ENCODE measurements around the gene SKAP1.

SKAP1 gene

DNA sequence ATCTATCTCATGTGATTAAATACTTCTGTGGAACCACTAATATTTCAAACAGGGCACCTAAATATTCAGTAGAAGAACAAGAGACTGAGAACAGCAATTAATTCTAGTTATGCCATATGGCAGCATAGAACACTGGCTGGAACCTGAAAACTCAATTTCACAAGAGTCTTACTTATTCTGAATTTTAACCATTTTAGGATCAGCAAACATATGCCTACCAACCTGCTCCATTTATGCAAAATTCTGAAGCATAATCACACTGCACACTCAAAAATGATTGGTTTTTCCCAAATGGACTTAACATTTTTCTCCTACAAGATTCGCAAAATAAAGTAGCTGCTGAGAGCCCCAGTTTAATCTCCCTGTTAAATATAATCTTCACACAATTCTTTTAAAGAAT, 43.2 kb downstream of the SKAP1 start:
- Histone ChIP-seq H3K79me2 (ENCODE audit: insufficient read depth, low read length) (no peaks in the 10 kb centered on the region), H3F3A (ENCODE audit: low read depth) (no peaks in the 10 kb centered on the region), H3K9ac (ENCODE audit: low read depth, low read length, poor library complexity, severe bottlenecking) (no peak overlapping the region), H3K4me3 (ENCODE audit: low read length, poor library complexity, severe bottlenecking) (no peak overlapping the region), H2AFZ (ENCODE audit: low read length) (no peak overlapping the region), H3K9me2 (replicated peaks; ENCODE audit: low read depth, low read length) (no peaks in the 10 kb centered on the region), H3K4me2 (ENCODE audit: low read depth, low read length, poor library complexity, severe bottlenecking) (no peak overlapping the region), H3K36me3 (ENCODE audit: insufficient read depth, low read length) (no peaks in the 10 kb centered on the region), H4K20me1 (ENCODE audit: insufficient read depth, low read length, poor library complexity, severe bottlenecking) (no peaks in the 10 kb centered on the region), H3K9me3 (ENCODE audit: insufficient read depth, low read depth, low read length) (no peaks in the 10 kb centered on the region), H3K27me3 (ENCODE audit: insufficient read depth, low read length, poor library complexity, severe bottlenecking) (no peaks in the 10 kb centered on the region), H3K4me1 (ENCODE audit: insufficient read depth, low read length, poor library complexity, severe bottlenecking) (peaks cover 5% of the 10 kb centered on the region)
- TF ChIP-seq EZH2phosphoT487 (IDR thresholded peaks at IDR 0.05; ENCODE audit: borderline replicate concordance), result no peak
- TF ChIP-seq, protein P1, sequence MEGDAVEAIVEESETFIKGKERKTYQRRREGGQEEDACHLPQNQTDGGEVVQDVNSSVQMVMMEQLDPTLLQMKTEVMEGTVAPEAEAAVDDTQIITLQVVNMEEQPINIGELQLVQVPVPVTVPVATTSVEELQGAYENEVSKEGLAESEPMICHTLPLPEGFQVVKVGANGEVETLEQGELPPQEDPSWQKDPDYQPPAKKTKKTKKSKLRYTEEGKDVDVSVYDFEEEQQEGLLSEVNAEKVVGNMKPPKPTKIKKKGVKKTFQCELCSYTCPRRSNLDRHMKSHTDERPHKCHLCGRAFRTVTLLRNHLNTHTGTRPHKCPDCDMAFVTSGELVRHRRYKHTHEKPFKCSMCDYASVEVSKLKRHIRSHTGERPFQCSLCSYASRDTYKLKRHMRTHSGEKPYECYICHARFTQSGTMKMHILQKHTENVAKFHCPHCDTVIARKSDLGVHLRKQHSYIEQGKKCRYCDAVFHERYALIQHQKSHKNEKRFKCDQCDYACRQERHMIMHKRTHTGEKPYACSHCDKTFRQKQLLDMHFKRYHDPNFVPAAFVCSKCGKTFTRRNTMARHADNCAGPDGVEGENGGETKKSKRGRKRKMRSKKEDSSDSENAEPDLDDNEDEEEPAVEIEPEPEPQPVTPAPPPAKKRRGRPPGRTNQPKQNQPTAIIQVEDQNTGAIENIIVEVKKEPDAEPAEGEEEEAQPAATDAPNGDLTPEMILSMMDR (conservative IDR thresholded peaks at IDR 0.05; ENCODE audit: low read length), result no peak

DNA sequence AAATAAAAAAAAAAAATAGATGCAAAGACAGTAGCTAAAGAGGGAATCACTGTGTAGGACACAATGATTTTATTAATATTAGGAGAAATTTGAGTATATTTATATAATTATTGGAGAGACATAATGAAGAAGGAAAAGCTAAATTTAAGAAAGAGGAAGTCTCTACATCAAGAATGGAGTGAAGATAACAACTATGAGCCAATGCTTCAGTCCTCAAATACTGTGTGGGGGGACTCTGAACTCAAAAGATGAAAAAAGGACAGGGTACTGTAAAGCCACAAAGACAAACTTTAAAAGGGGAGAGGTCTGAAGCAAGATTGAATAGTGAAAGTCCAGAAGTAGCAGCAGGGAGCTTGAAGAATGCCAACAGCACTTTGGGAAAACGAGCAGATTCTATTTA, 44.7 kb downstream of the SKAP1 start:
- no peaks in the 10 kb centered on the region for H3K9me2 ChIP-seq (replicated peaks; ENCODE audit: low read depth, low read length)
- peak overlapping the region; percentile 47; the same call in 1 of the 2 replicates for H2AFZ ChIP-seq (ENCODE audit: low read length)
- H3K4me1 ChIP-seq (ENCODE audit: insufficient read depth, low read length, poor library complexity, severe bottlenecking), result peaks cover 5% of the 10 kb centered on the region

DNA sequence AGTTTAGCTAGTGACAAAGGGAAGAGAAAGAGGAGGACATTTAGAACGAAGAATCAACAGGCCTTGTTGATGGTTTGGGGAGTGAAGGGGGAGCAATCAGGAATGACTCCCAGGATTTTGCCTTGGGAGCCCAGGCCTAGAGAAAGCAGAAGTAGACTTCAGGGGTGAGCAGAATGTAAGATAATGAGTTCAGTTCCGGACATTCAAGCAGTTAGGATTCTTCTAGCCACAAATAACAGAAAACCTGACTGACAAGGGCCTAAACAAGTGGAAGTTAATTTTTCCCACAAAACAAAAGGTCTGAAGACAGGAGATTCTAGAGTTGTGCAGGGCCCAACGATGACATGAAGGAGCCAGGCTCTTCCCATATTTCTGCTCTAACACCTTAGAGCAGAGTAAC, 45.9 kb downstream of the SKAP1 start:
- Histone ChIP-seq H2AFZ (ENCODE audit: low read length) (0 out of 2 replicates have a peak overlapping the region, but pooled peaks have one; percentile 47), H3K9me2 (replicated peaks; ENCODE audit: low read depth, low read length) (no peaks in the 10 kb centered on the region), H3K27me3 (ENCODE audit: insufficient read depth, low read length, poor library complexity, severe bottlenecking) (no peaks in the 10 kb centered on the region), H3K9me3 (ENCODE audit: insufficient read depth, low read depth, low read length) (no peaks in the 10 kb centered on the region), H3K4me3 (ENCODE audit: low read length, poor library complexity, severe bottlenecking) (no peak overlapping the region), H4K20me1 (ENCODE audit: insufficient read depth, low read length, poor library complexity, severe bottlenecking) (no peaks in the 10 kb centered on the region), H3K4me2 (ENCODE audit: low read depth, low read length, poor library complexity, severe bottlenecking) (no peak overlapping the region), H3K4me1 (ENCODE audit: insufficient read depth, low read length, poor library complexity, severe bottlenecking) (peaks cover 8% of the 10 kb centered on the region), H3K79me2 (ENCODE audit: insufficient read depth, low read length) (no peaks in the 10 kb centered on the region), H3K36me3 (ENCODE audit: insufficient read depth, low read length) (no peaks in the 10 kb centered on the region), H3K9ac (ENCODE audit: low read depth, low read length, poor library complexity, severe bottlenecking) (no peak overlapping the region), H3F3A (ENCODE audit: low read depth) (no peaks in the 10 kb centered on the region)
- TF ChIP-seq, protein P1 (conservative IDR thresholded peaks at IDR 0.05; ENCODE audit: low read length), result no peak
- TF ChIP-seq EZH2phosphoT487 (IDR thresholded peaks at IDR 0.05; ENCODE audit: borderline replicate concordance), result no peak

More for the DNA sequence above, 44.7 kb downstream of the SKAP1 start:
- Histone ChIP-seq H3K79me2 (ENCODE audit: insufficient read depth, low read length) (no peaks in the 10 kb centered on the region), H3K9me3 (ENCODE audit: insufficient read depth, low read depth, low read length) (no peaks in the 10 kb centered on the region), H3K36me3 (ENCODE audit: insufficient read depth, low read length) (no peaks in the 10 kb centered on the region), H3K4me2 (ENCODE audit: low read depth, low read length, poor library complexity, severe bottlenecking) (no peak overlapping the region), H3F3A (ENCODE audit: low read depth) (no peaks in the 10 kb centered on the region), H3K27me3 (ENCODE audit: insufficient read depth, low read length, poor library complexity, severe bottlenecking) (no peaks in the 10 kb centered on the region), H3K9ac (ENCODE audit: low read depth, low read length, poor library complexity, severe bottlenecking) (no peak overlapping the region), H3K4me3 (ENCODE audit: low read length, poor library complexity, severe bottlenecking) (no peak overlapping the region), H4K20me1 (ENCODE audit: insufficient read depth, low read length, poor library complexity, severe bottlenecking) (no peaks in the 10 kb centered on the region)
- TF ChIP-seq EZH2phosphoT487 (IDR thresholded peaks at IDR 0.05; ENCODE audit: borderline replicate concordance), result no peak
- TF ChIP-seq, protein P1 (conservative IDR thresholded peaks at IDR 0.05; ENCODE audit: low read length), result no peak
